Measurements from ENCODE around the gene MRPL48. TPM values are rescaled to one million over a fixed set of nuclear protein-coding genes. Genes with fewer than 3 reads are reported as not detected.

MRPL48 gene
- total RNA-seq, 1 experiment from 2014 or later = 38.7 TPM

DNA sequence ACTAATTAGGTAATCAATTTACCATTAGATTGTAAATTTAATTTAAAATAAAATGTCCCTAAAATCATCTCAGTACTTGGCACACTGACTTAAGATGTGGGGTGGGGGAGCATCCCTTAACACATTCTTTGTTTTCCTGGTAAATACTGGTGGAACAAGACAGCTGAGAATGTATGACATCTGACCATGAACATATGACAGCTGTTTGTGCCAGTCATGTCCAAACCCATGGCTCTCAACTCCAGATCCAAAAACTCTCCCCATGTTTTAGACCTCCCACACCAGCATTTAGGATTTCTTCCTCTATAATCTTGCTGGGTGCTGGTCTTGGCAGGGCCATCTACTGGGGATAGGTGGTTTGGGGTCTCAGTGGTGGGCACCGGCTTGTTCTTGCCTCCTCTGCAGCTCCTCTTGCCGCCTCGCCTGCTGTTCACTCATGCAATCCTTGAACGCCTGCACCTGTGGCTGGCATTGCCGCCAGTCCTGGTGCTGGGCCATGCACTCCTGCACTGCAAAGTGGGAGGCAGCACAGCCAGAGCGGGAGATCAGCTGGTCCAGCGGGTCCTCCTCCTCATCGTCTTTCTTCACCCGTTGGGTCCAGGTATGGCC lies 85.2 kb downstream of the MRPL48 start:
- DNase-seq (ENCODE audit: low spot score) (no peak), ATAC-seq (no peak)
- Mint-ChIP-seq H3K27me3 (ENCODE audit: low read depth) (no peaks in the 10 kb centered on the region), H3K9me3 (no peaks in the 10 kb centered on the region), H3K27ac (no peak overlapping the region), H3K36me3 (peaks cover 26% of the 10 kb centered on the region), H3K4me1 (peaks cover 22% of the 10 kb centered on the region), H3K4me3 (no peak overlapping the region)
- CTCF ChIA-PET = interaction anchor here (0.6 kb wide), 1 partner anchor 577 kb away, joined by 4 read pairs; no protein-coding TSS in a partner anchor
- POLR2A ChIA-PET = interaction anchor here (0.6 kb wide), 1 partner anchor 21 kb away, joined by 3 read pairs; no protein-coding TSS in a partner anchor
- no peak for TF ChIP-seq JAZF1 (CRISPR knock-in tag; IDR thresholded peaks at IDR 0.05)
- TF ChIP-seq ZNF219 (CRISPR knock-in tag; IDR thresholded peaks at IDR 0.05; ENCODE audit: borderline replicate concordance) = no peak
- TF ChIP-seq NFE2L1 (CRISPR knock-in tag; IDR thresholded peaks at IDR 0.05) = no peak
- no peak for TF ChIP-seq ZNF396 (CRISPR knock-in tag; IDR thresholded peaks at IDR 0.05; ENCODE audit: borderline replicate concordance)
- no peak for TF ChIP-seq MXD4 (CRISPR knock-in tag; IDR thresholded peaks at IDR 0.05; ENCODE audit: borderline replicate concordance)
- TF ChIP-seq KAT7 (CRISPR knock-in tag; IDR thresholded peaks at IDR 0.05; ENCODE audit: borderline replicate concordance) = no peak
- TF ChIP-seq, protein P1, sequence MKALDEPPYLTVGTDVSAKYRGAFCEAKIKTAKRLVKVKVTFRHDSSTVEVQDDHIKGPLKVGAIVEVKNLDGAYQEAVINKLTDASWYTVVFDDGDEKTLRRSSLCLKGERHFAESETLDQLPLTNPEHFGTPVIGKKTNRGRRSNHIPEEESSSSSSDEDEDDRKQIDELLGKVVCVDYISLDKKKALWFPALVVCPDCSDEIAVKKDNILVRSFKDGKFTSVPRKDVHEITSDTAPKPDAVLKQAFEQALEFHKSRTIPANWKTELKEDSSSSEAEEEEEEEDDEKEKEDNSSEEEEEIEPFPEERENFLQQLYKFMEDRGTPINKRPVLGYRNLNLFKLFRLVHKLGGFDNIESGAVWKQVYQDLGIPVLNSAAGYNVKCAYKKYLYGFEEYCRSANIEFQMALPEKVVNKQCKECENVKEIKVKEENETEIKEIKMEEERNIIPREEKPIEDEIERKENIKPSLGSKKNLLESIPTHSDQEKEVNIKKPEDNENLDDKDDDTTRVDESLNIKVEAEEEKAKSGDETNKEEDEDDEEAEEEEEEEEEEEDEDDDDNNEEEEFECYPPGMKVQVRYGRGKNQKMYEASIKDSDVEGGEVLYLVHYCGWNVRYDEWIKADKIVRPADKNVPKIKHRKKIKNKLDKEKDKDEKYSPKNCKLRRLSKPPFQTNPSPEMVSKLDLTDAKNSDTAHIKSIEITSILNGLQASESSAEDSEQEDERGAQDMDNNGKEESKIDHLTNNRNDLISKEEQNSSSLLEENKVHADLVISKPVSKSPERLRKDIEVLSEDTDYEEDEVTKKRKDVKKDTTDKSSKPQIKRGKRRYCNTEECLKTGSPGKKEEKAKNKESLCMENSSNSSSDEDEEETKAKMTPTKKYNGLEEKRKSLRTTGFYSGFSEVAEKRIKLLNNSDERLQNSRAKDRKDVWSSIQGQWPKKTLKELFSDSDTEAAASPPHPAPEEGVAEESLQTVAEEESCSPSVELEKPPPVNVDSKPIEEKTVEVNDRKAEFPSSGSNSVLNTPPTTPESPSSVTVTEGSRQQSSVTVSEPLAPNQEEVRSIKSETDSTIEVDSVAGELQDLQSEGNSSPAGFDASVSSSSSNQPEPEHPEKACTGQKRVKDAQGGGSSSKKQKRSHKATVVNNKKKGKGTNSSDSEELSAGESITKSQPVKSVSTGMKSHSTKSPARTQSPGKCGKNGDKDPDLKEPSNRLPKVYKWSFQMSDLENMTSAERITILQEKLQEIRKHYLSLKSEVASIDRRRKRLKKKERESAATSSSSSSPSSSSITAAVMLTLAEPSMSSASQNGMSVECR (CRISPR knock-in tag; IDR thresholded peaks at IDR 0.05; ENCODE audit: borderline replicate concordance) = no peak
- TF ChIP-seq, protein P2, sequence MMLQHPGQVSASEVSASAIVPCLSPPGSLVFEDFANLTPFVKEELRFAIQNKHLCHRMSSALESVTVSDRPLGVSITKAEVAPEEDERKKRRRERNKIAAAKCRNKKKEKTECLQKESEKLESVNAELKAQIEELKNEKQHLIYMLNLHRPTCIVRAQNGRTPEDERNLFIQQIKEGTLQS (CRISPR knock-in tag; conservative IDR thresholded peaks at IDR 0.05) = no peak
- TF ChIP-seq PRDM15 (CRISPR knock-in tag; IDR thresholded peaks at IDR 0.05) = no peak
- no peak for TF ChIP-seq RORB (CRISPR knock-in tag; IDR thresholded peaks at IDR 0.05)
- no peak for TF ChIP-seq USF1 (CRISPR knock-in tag; IDR thresholded peaks at IDR 0.05)
- TF ChIP-seq E2F5 (CRISPR knock-in tag; IDR thresholded peaks at IDR 0.05) = no peak
- TF ChIP-seq FOXK1 (CRISPR knock-in tag; IDR thresholded peaks at IDR 0.05) = no peak
- no peak for TF ChIP-seq PRRX2 (CRISPR knock-in tag; IDR thresholded peaks at IDR 0.05)
- no peak for TF ChIP-seq FOXP1 (CRISPR knock-in tag; IDR thresholded peaks at IDR 0.05; ENCODE audit: borderline replicate concordance)
- no peak for TF ChIP-seq ZNF281 (CRISPR knock-in tag; IDR thresholded peaks at IDR 0.05)
- no peak for TF ChIP-seq TEAD4 (CRISPR knock-in tag; IDR thresholded peaks at IDR 0.05)
- no peak for TF ChIP-seq NFATC4 (CRISPR knock-in tag; IDR thresholded peaks at IDR 0.05)
- no peak for TF ChIP-seq NR2C2 (CRISPR knock-in tag; IDR thresholded peaks at IDR 0.05)
